ENCODE measurements around the gene FAM72B. TPM values are rescaled to one million over a fixed set of nuclear protein-coding genes. Genes with fewer than 3 reads are reported as not detected.
"Not testable (repeated sequence)": the region's sequence is repeated elsewhere in the genome, so short reads cannot be mapped to it uniquely, and the experiment has no call there.

The FAM72B gene
- total and polyA plus RNA-seq, 2 of the 4 experiments (the other 2 are of a cell fraction), result 1.6 to 2.2 TPM

DNA sequence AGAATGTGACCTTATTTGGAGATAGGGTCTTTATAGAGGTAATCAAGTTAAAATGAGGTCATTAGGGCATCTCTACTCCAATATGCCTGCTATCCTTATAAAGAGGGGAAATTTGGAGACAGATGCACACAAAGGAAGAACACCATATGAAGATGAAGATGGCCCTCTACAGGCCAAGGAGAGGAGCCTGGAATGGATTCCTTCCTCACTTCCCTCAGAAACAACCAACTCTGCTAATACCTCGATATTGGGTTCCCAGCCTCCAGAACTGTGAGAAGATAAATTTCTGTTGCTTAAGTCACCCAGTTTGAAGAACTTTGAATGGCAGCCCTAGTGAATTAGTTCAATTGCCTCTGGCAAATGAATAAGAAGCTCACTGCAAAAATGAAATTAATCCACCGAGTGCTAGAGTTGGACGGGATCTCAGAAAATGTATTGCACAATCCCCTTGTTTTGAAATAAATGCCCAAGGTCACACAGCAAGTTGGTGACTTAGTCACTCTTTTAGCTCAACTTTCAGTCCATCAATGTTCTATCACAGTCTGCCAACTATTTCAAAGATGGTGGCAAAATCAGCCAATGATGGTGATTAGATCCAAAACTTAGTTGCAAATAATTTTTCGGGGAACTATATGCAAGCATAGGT lies 27.1 kb downstream of the FAM72B start:
- in situ Hi-C loops (cut with MboI; ENCODE audit: low sequenced_read_pairs); H2AK9ac ChIP-seq (replicated peaks; ENCODE audit: low read depth, low read length, poor library complexity); H3K9ac ChIP-seq (ENCODE audit: low read depth, low read length); intact Hi-C loops (cut with micrococcal nuclease); H2BK120ac ChIP-seq (ENCODE audit: low read depth, low read length); H2BK15ac ChIP-seq (ENCODE audit: low read depth, low read length); H3K79me1 ChIP-seq (ENCODE audit: low read depth in 1 of 2, low read length in 2 of 2); H4K91ac ChIP-seq (ENCODE audit: insufficient read depth, low read depth, low read length); H2AFZ ChIP-seq (replicated peaks; ENCODE audit: low read length, poor library complexity); H3K9me3 ChIP-seq (ENCODE audit: control insufficient read depth, insufficient read depth, low read length); H2BK20ac ChIP-seq (ENCODE audit: low read depth, low read length); H3K36me3 ChIP-seq (ENCODE audit: control insufficient read depth, insufficient read depth, low read length); H3K23ac ChIP-seq (ENCODE audit: low read depth, low read length); H2AK5ac ChIP-seq (ENCODE audit: low read depth, low read length); H3K56ac ChIP-seq (ENCODE audit: extremely low read depth, insufficient read depth, low read length); H4K8ac ChIP-seq (ENCODE audit: low read depth in 2 of 2, low read length in 2 of 2); H3K18ac ChIP-seq (ENCODE audit: low read depth, low read length); H3K4me2 ChIP-seq (ENCODE audit: low read depth, low read length); H3K9me1 ChIP-seq (ENCODE audit: insufficient read depth, low read length); H2BK5ac ChIP-seq (ENCODE audit: low read depth, low read length, poor library complexity, severe bottlenecking); H3K27me3 ChIP-seq (ENCODE audit: control insufficient read depth, insufficient read depth, low read length); H3K14ac ChIP-seq (replicated peaks; ENCODE audit: low read depth, low read length); H3K27ac ChIP-seq (ENCODE audit: insufficient read depth, low read length); H3K4me3 ChIP-seq (ENCODE audit: insufficient read depth, low read depth, low read length); POLR2A ChIA-PET (ENCODE audit: unreplicated experiment); H4K20me1 ChIP-seq (ENCODE audit: insufficient read depth, low read length); dilution Hi-C loops (cut with HindIII; ENCODE audit: low sequenced_read_pairs, unreplicated experiment); H3K4me1 ChIP-seq (ENCODE audit: control insufficient read depth, insufficient read depth, low read length); CTCF ChIA-PET; H4K5ac ChIP-seq (ENCODE audit: low read depth, low read length); BruUV-seq (replicated peaks); DNase-seq; H3K4ac ChIP-seq (ENCODE audit: low read depth, low read length): not testable (repeated sequence)
- WGBS, 2 experiments (ENCODE audit: extremely low coverage in 2 of 2, insufficient read length in 1 of 2), result no CpG with 5 or more reads among the region's 4 CpGs
- peak; percentile 9; the same call in 1 of the 2 replicates for ATAC-seq (ENCODE audit: low read depth)
